A172 (cell line): ENCODE measurements around the gene CPT2. TPM values are rescaled to one million over a fixed set of nuclear protein-coding genes. Genes with fewer than 3 reads are reported as not detected.

Experiments used
- DNase-seq: peaks from one replicate; pipeline ENCODE4 v3.0.0-alpha.2; 2015; ENCODE audit warnings: low spot score
- total RNA-seq: library from RNA; depleted of rRNA; stranded (reverse); fragments of >200 nt; shearing (Covaris generic); gene quantifications from 2 replicates; pipeline ENCODE4 v1.2.3, GENCODE V29; 2014; rRNA removed

The CPT2 gene
- total RNA-seq, 1 experiment from 2014 or later = 13.9 TPM

GRCh38 chr1:53262000-53262399 is 65.4 kb downstream of the CPT2 start:
- DNase-seq = no peak

Other genes starting within 250 kb of the CPT2 start
- gene PODN, start 134.6 kb upstream of the CPT2 start, total RNA-seq = not detected in 2 replicates
- not detected in 2 replicates for gene SLC1A7, start 54.2 kb upstream of the CPT2 start, total RNA-seq
- gene CZIB, start 23.8 kb downstream of the CPT2 start, total RNA-seq = 51.1 and 58.8 TPM in 2 replicates
- 54.1 and 73.2 TPM in 2 replicates for gene MAGOH, start 41.7 kb downstream of the CPT2 start, total RNA-seq
- 19.3 and 27.6 TPM in 2 replicates for gene LRP8, start 131.2 kb downstream of the CPT2 start, total RNA-seq